ENCODE measurements around the gene HSPB6.
A peak's percentile ranks its signal among the peaks of the same experiment; 100 is the strongest.

The HSPB6 gene

GRCh38 chr19:35746087-35746462 lies 10.8 kb downstream of the HSPB6 start:
- DNase-seq = no peak

- DNase-seq = peak; percentile 99
Observed at GRCh38 chr19:35745328-35746086, 11.3 kb downstream of the HSPB6 start, which contains the start of the genes PSENEN and U2AF1L4. TSS of gene PSENEN (plus strand) at chr19:35745651. CDS start at chr19:35745931, 280 bp downstream. TSS of gene U2AF1L4 (minus strand) at chr19:35745418. CDS start at chr19:35745391, 27 bp downstream.

- peak; percentile 97 for DNase-seq
Observed at GRCh38 chr19:35744430-35745327, 12.2 kb downstream of the HSPB6 start.

GRCh38 chr19:35743640-35744429 lies 13.0 kb downstream of the HSPB6 start:
- DNase-seq = no peak

GRCh38 chr19:35742121-35742724 lies 14.6 kb downstream of the HSPB6 start, which contains the start of gene IGFLR1:
TSS of gene IGFLR1 (minus strand) at chr19:35742452. CDS start at chr19:35741180, 1,272 bp downstream.
- DNase-seq = no peak

GRCh38 chr19:35741203-35741515 lies 15.7 kb downstream of the HSPB6 start:
- DNase-seq = no peak

GRCh38 chr19:35740423-35741202 lies 16.2 kb downstream of the HSPB6 start:
- peak; percentile 96 for DNase-seq

- no peak for DNase-seq
Observed at GRCh38 chr19:35740108-35740422, 16.8 kb downstream of the HSPB6 start.

GRCh38 chr19:35739275-35740107 lies 17.3 kb downstream of the HSPB6 start:
- DNase-seq = no peak

GRCh38 chr19:35738887-35739229 lies 18.0 kb downstream of the HSPB6 start:
- DNase-seq = no peak

- DNase-seq = no peak
Observed at GRCh38 chr19:35738021-35738886, 18.6 kb downstream of the HSPB6 start.

- no peak for DNase-seq
Observed at GRCh38 chr19:35736913-35737886, 19.6 kb downstream of the HSPB6 start.

GRCh38 chr19:35734889-35735288 lies 21.9 kb downstream of the HSPB6 start:
- DNase-seq = no peak

GRCh38 chr19:35734273-35734672 lies 22.6 kb downstream of the HSPB6 start:
- DNase-seq = no peak

- no peak for DNase-seq
Observed at GRCh38 chr19:35733180-35734125, 23.4 kb downstream of the HSPB6 start.

- no peak for DNase-seq
Observed at GRCh38 chr19:35732540-35733179, 24.2 kb downstream of the HSPB6 start.

Measured in fibroblast of skin of back (primary cell).